ENCODE measurements around the gene SOHLH1.

SOHLH1 gene

GRCh38 chr9:135684691-135685090 lies 14.6 kb downstream of the SOHLH1 start:
- TF ChIP-seq, protein P1, sequence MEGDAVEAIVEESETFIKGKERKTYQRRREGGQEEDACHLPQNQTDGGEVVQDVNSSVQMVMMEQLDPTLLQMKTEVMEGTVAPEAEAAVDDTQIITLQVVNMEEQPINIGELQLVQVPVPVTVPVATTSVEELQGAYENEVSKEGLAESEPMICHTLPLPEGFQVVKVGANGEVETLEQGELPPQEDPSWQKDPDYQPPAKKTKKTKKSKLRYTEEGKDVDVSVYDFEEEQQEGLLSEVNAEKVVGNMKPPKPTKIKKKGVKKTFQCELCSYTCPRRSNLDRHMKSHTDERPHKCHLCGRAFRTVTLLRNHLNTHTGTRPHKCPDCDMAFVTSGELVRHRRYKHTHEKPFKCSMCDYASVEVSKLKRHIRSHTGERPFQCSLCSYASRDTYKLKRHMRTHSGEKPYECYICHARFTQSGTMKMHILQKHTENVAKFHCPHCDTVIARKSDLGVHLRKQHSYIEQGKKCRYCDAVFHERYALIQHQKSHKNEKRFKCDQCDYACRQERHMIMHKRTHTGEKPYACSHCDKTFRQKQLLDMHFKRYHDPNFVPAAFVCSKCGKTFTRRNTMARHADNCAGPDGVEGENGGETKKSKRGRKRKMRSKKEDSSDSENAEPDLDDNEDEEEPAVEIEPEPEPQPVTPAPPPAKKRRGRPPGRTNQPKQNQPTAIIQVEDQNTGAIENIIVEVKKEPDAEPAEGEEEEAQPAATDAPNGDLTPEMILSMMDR (conservative IDR thresholded peaks at IDR 0.05; ENCODE audit: control insufficient read depth, insufficient read depth, low read depth, low read length): no peak

DNA sequence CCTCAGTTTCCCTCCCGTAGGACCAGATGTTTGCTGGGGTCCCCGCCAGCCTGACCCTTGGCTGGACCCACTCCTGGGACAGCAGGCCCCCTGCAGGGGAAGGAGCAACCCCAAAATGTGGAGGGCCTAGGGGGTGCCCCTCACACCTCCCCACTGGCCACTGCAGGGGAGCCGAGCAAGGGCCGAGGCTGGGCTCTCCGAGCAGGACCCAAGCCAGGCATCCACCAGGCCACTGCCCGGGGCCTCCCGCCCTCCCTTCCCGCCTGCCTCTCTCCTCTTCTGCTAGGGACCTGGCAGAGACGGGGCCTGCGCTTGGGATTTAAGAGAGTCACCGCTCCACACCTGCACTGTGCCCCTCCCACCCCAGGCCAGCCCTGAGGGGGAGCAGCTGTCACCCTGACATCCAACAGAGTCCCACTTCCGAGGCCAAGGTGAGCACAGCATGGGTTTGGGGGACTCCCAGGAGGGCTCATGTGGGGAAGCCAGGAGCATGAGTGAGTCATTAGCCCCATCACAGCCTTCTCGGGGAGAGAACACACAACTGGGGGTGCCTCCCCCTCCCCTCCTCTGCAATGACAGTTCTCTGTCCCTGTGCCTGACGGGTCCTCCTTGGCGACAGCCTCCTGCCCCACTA lies 15.8 kb downstream of the SOHLH1 start:
- no peak overlapping the region for H3K4me3 ChIP-seq (ENCODE audit: control insufficient read depth, low read depth, low read length)
- DNase-seq (ENCODE audit: low read depth): no peak
- TF ChIP-seq, protein P1 (conservative IDR thresholded peaks at IDR 0.05; ENCODE audit: control insufficient read depth, insufficient read depth, low read depth, low read length): no peak

More at GRCh38 chr9:135684691-135685090, 14.6 kb downstream of the SOHLH1 start:
- H3K4me3 ChIP-seq (ENCODE audit: control insufficient read depth, low read depth, low read length): no peak overlapping the region
- no peak for DNase-seq (ENCODE audit: low read depth)

DNA sequence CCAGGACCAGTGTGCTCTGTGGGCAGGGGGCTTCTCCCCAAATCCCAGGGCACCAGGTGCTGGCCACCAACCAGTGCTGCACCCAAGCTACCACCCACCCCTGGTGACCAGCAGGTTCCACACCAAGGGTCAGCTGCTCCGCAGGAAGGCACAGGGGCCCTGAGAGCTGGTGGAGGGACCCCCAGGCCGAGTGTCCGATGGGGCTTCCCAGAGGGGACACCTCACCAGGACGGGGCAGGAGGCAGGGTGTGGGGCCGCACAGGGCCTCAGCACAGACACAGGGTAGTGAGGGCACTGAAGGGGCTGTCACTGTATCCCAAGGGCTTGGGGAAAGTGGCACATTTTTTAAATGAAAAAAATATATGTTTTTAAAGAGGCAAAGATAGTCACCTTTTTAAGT lies 18.1 kb downstream of the SOHLH1 start:
- TF ChIP-seq, protein P1 (conservative IDR thresholded peaks at IDR 0.05; ENCODE audit: control insufficient read depth, insufficient read depth, low read depth, low read length): no peak

DNA sequence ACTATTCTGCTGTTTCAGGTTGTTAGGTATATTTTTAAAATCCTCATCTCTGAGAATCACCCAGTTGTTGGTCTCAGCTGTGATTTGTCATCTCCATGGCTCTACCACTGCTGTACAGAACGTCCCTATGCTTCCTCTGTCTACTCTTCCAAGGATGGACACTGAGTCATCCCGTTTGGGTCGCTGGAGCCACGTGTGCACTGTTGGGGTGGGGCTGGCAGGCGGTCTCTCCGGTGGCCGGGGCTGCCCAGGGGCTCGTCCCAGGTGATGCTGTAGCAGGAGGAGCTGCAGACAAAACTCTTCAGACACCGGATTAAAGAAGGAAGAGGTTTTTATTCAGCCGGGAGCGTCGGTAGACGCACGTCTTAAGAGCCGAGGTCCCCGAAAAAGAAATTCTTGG lies 19.2 kb downstream of the SOHLH1 start:
- H3K4me3 ChIP-seq (ENCODE audit: control insufficient read depth, low read depth, low read length): no peak overlapping the region
- no peak for DNase-seq (ENCODE audit: low read depth)
- TF ChIP-seq, protein P1 (conservative IDR thresholded peaks at IDR 0.05; ENCODE audit: control insufficient read depth, insufficient read depth, low read depth, low read length): no peak

More for the DNA sequence above, 18.1 kb downstream of the SOHLH1 start:
- DNase-seq (ENCODE audit: low read depth): no peak
- H3K4me3 ChIP-seq (ENCODE audit: control insufficient read depth, low read depth, low read length): no peak overlapping the region

- TF ChIP-seq, protein P1 (conservative IDR thresholded peaks at IDR 0.05; ENCODE audit: control insufficient read depth, insufficient read depth, low read depth, low read length): no peak
- DNase-seq (ENCODE audit: low read depth): no peak
- no peak overlapping the region for H3K4me3 ChIP-seq (ENCODE audit: control insufficient read depth, low read depth, low read length)
Measured at GRCh38 chr9:135678236-135679017, 20.9 kb downstream of the SOHLH1 start.

DNA sequence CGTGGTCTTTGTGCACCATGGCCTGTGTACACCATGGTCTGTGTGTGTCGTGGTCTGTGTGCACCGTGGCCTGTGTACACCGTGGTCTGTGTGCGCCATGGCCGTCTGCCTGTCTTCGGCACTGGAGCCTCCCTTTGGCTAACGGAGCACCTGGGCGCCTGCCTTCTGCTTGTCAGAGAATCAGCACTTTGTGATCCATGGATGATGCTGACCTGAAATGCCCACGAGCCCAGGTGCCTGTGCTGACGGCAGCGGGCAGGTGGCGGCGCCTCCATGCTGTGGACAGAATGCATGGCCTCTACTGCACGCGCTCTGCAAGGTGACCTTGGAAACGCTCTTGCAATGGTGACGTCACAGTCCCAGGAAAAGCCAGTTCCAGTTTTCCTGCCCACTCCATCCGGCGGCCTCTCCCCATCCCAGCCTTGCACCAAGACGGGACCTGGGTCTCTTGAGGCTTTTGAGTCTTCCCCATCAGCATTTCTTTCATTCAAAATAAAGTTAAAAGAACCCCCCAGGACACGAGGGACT lies 21.6 kb downstream of the SOHLH1 start:
- DNase-seq (ENCODE audit: low read depth): no peak
- H3K4me3 ChIP-seq (ENCODE audit: control insufficient read depth, low read depth, low read length): no peak overlapping the region
- TF ChIP-seq, protein P1 (conservative IDR thresholded peaks at IDR 0.05; ENCODE audit: control insufficient read depth, insufficient read depth, low read depth, low read length): no peak

Measured in fibroblast of mammary gland (primary cell).